ENCODE measurements around the gene GDAP1L1.

GRCh38 chr20:44212792-44213191 lies 34.3 kb upstream of the GDAP1L1 start:
- TF ChIP-seq REST (IDR thresholded peaks at IDR 0.05; ENCODE audit: borderline replicate concordance) (no peak), CTCF (IDR thresholded peaks at IDR 0.05; ENCODE audit: poor library complexity, severe bottlenecking) (no peak), POLR2AphosphoS5 (IDR thresholded peaks at IDR 0.05) (no peak)

All from neural cell (in vitro differentiated cells).